Body of pancreas (tissue), 4 donors: ENCODE data around the gene S100A4.
A peak's percentile ranks its signal among the peaks of the same experiment; 100 is the strongest.

ENCODE experiments used
- CTCF ChIP-seq, 7 experiments: fragments of 450-650 bp in 4 of 7; fragments of 200-600 bp in 3 of 7; sonication (generic) in 3 of 7; IDR thresholded peaks; one replicate each; pipeline ENCODE4 v1.5.1; 2016 to 2019; ENCODE audit warnings: antibody characterized with exemption in 7 of 7
- POLR2A ChIP-seq, 3 donors: fragments of 450-650 bp; IDR thresholded peaks; one replicate each; pipeline ENCODE4 v1.6.1; 2016; ENCODE audit warnings: antibody characterized with exemption in 3 of 3, mild to moderate bottlenecking in 2 of 3

- TF ChIP-seq CTCF (IDR thresholded peaks at IDR 0.05) (no peak), POLR2A (IDR thresholded peaks at IDR 0.05) (peak; percentile 65 to 74 (median 73))
Measured at GRCh38 chr1:153566414-153567371, 21.1 kb upstream of the S100A4 start.
